Transverse colon (tissue), 4 donors: Measurements from ENCODE around the gene CBX5. TPM values are rescaled to one million over a fixed set of nuclear protein-coding genes. Genes with fewer than 3 reads are reported as not detected.
"Not testable (repeated sequence)": the region's sequence is repeated elsewhere in the genome, so short reads cannot be mapped to it uniquely, and the experiment has no call there.

ENCODE experiments used
- DNase-seq: peaks from one replicate; pipeline ENCODE4 v3.0.0-alpha.2; 2019
- H3K27ac ChIP-seq, 4 donors: fragments of 200-600 bp; sonication (generic); 2 replicates each; pipeline ENCODE4 v1.5.1; 2016 to 2018; ENCODE audit warnings: inconsistent platforms in 4 of 4
- H3K27me3 ChIP-seq: fragments of 200-600 bp; sonication (generic); 2 replicates; pipeline ENCODE4 v1.5.1; 2017; ENCODE audit warnings: inconsistent platforms
- H3K36me3 ChIP-seq, 4 donors: fragments of 200-600 bp; sonication (generic); 2 replicates each; pipeline ENCODE4 v1.5.1; 2017 to 2019; ENCODE audit warnings: inconsistent platforms in 4 of 4
- H3K4me1 ChIP-seq, 4 donors: fragments of 200-600 bp; sonication (generic); 2 replicates each; pipeline ENCODE4 v1.5.1; 2017 to 2020; ENCODE audit warnings: inconsistent platforms in 4 of 4
- H3K4me3 ChIP-seq, 4 donors: fragments of 200-600 bp; sonication (generic); 1 replicate in 1 of 4; 2 replicates in 3 of 4; pipeline versions ENCODE4 v1.5.1 to v1.6.1; 2017 to 2019; ENCODE audit warnings: inconsistent platforms in 4 of 4
- H3K9me3 ChIP-seq, 2 donors: fragments of 200-600 bp; sonication (generic); 2 replicates each; pipeline ENCODE4 v1.5.1; 2017 to 2019; ENCODE audit warnings: inconsistent platforms in 2 of 2
- CTCF ChIP-seq, 5 experiments: fragments of 200-600 bp in 3 of 5; fragments of 450-650 bp in 2 of 5; sonication (generic) in 3 of 5; IDR thresholded peaks; 1 replicate in 2 of 5; 2 replicates in 3 of 5; pipeline ENCODE4 v1.5.1; 2016 to 2017; ENCODE audit warnings: antibody characterized with exemption in 5 of 5, inconsistent platforms in 3 of 5, mild to moderate bottlenecking in 2 of 5, moderate library complexity in 1 of 5
- EP300 ChIP-seq: sonication (generic); formaldehyde crosslinking; IDR thresholded peaks from one replicate; pipeline ENCODE4 v1.6.1; 2017; ENCODE audit warnings: antibody characterized with exemption, low read depth
- POLR2A ChIP-seq: fragments of 450-650 bp; IDR thresholded peaks from one replicate; pipeline ENCODE4 v1.6.1; 2016; ENCODE audit warnings: antibody characterized with exemption, mild to moderate bottlenecking, moderate library complexity
- POLR2AphosphoS5 ChIP-seq, 3 donors: sonication (generic); formaldehyde crosslinking; IDR thresholded peaks; one replicate each; pipeline ENCODE4 v1.6.1; 2016; ENCODE audit warnings: antibody characterized with exemption in 3 of 3
- WGBS, 2 donors: methylation state at CpG; one replicate each; pipeline ENCODE4 v1.1.5; 2018; ENCODE audit warnings: low coverage in 1 of 2; 5-methylcytosine and 5-hydroxymethylcytosine counted together
- in situ Hi-C, 4 donors: fragments of 200-750 bp; cut with MboI; loops; one replicate each; pipeline versions ENCODE4 v1.15.0 to v1.15.1; 2017; ENCODE audit warnings: low sequenced_read_pairs in 3 of 4, low pct_ligation_motif_present in 1 of 4, low pct_unique_long_range_greater_than_20kb in 1 of 4
- intact Hi-C: fragments of 100-400 bp; cut with DNase I; formaldehyde crosslinking; loops from one replicate; pipeline ENCODE4 v1.15.1; 2023; ENCODE audit warnings: low total_unique reads
- total RNA-seq, 4 donors: library from RNA; depleted of rRNA; stranded (reverse); fragments of >200 nt; gene quantifications; one replicate each; pipeline ENCODE4 v1.1.0, GENCODE V29; 2016

Gene CBX5
- total RNA-seq, 4 donors from 2014 or later = 18.9 to 28.8 (median 22.8) TPM

- Histone ChIP-seq H3K36me3 (no peaks in the 10 kb centered on the region), H3K27ac (peak within 1 kb of the TSS; percentile 91 to 93 (median 92)), H3K9me3 (no peaks in the 10 kb centered on the region), H3K4me1 (peaks cover 0 to 50% (median 31%) of the 10 kb centered on the region in 4 donors), H3K4me3 (peak within 1 kb of the TSS; percentile 65 to 87 (median 80)), H3K27me3 (no peaks in the 10 kb centered on the region)
- WGBS, 2 donors = 0 to 1% methylated on average over 3 to 34 of the region's 34 CpGs
- TF ChIP-seq EP300 = no peak
- TF ChIP-seq POLR2AphosphoS5 (IDR thresholded peaks at IDR 0.05) = peak; percentile 81 to 85 (median 81)
- peak; percentile 82 for TF ChIP-seq POLR2A
- TF ChIP-seq CTCF (IDR thresholded peaks at IDR 0.05) = peak; percentile 59 to 78 (median 76)
- in situ Hi-C loops (no loop called here), intact Hi-C loops (no loop called here)
- peak; percentile 96 for DNase-seq
Observed at GRCh38 chr12:54324617-54325441, 44.9 kb upstream of the CBX5 start, which contains the start of gene COPZ1. Gene COPZ1, plus strand, starts transcription at chr12:54325131. Its CDS starts 33 bp downstream, at chr12:54325164.

GRCh38 chr12:54321363-54321762 is 41.4 kb upstream of the CBX5 start:
- TF ChIP-seq CTCF (IDR thresholded peaks at IDR 0.05) (no peak), POLR2A (no peak), POLR2AphosphoS5 (IDR thresholded peaks at IDR 0.05) (no peak), EP300 (no peak)
- intact Hi-C loops (no loop called here), in situ Hi-C loops (no loop called here)

GRCh38 chr12:54312309-54312708 is 32.4 kb upstream of the CBX5 start:
- H3K27me3 ChIP-seq, H3K9me3 ChIP-seq, H3K4me3 ChIP-seq, H3K36me3 ChIP-seq, H3K27ac ChIP-seq, DNase-seq, in situ Hi-C loops, intact Hi-C loops, H3K4me1 ChIP-seq: not testable (repeated sequence)
- 89 to 96% methylated on average over 4 to 7 of the region's 7 CpGs for WGBS, 2 donors

More at GRCh38 chr12:54321363-54321762, 41.4 kb upstream of the CBX5 start:
- 87 to 96% methylated on average over 3 to 5 of the region's 5 CpGs for WGBS, 2 donors
- H3K9me3 ChIP-seq = no peaks in the 10 kb centered on the region
- DNase-seq = no peak
- H3K27me3 ChIP-seq = no peaks in the 10 kb centered on the region
- no peak overlapping the region for H3K4me3 ChIP-seq
- peaks cover 0 to 15% (median 15%) of the 10 kb centered on the region in 4 donors for H3K4me1 ChIP-seq
- no peak overlapping the region for H3K27ac ChIP-seq
- H3K36me3 ChIP-seq = no peaks in the 10 kb centered on the region

GRCh38 chr12:54311051-54311450 is 31.1 kb upstream of the CBX5 start:
- H3K27me3 ChIP-seq = no peaks in the 10 kb centered on the region
- TF ChIP-seq POLR2AphosphoS5 (IDR thresholded peaks at IDR 0.05) = no peak
- no peak for TF ChIP-seq POLR2A
- no peak for TF ChIP-seq EP300
- no peak for TF ChIP-seq CTCF (IDR thresholded peaks at IDR 0.05)
- H3K9me3 ChIP-seq = no peaks in the 10 kb centered on the region
- in situ Hi-C loops (no loop called here), intact Hi-C loops (no loop called here)
- H3K4me3 ChIP-seq = no peak overlapping the region
- H3K36me3 ChIP-seq = no peaks in the 10 kb centered on the region
- no peak overlapping the region for H3K27ac ChIP-seq
- H3K4me1 ChIP-seq = peaks cover 0 to 5% (median 0%) of the 10 kb centered on the region in 4 donors
- no peak for DNase-seq
- 54 to 64% methylated on average over 2 of the region's 2 CpGs for WGBS, 2 donors
